ENCODE data around the gene ARL4A. TPM values are rescaled to one million over a fixed set of nuclear protein-coding genes. Genes with fewer than 3 reads are reported as not detected.
"Not testable (repeated sequence)": the region's sequence is repeated elsewhere in the genome, so short reads cannot be mapped to it uniquely, and the experiment has no call there.

The ARL4A gene
- total RNA-seq: 34.9 TPM
- long read RNA-seq, transcript ARL4A-204 (2 exons, 1,144 nt): minor isoform, 8 of 45 reads
- long read RNA-seq, transcript ARL4A-201 (2 exons, 1,147 nt): major isoform, 33 of 45 reads
- long read RNA-seq, partial matches to known transcripts: 0 of 45 reads
- long read RNA-seq, other reads (novel, unspliced or antisense): 2 of 45 reads

- DNase-seq (ENCODE audit: low spot score): peak; percentile 98
Observed at GRCh38 chr7:12686891-12687717, at the start of gene ARL4A. ARL4A (plus strand) TSS chr7:12687633; CDS start chr7:12688255, 622 bp downstream.

- no peak for DNase-seq (ENCODE audit: low spot score)
Observed at GRCh38 chr7:12637819-12638592, 49.4 kb upstream of the ARL4A start.

GRCh38 chr7:12638851-12639456 lies 48.5 kb upstream of the ARL4A start:
- no peak for DNase-seq (ENCODE audit: low spot score)

DNA sequence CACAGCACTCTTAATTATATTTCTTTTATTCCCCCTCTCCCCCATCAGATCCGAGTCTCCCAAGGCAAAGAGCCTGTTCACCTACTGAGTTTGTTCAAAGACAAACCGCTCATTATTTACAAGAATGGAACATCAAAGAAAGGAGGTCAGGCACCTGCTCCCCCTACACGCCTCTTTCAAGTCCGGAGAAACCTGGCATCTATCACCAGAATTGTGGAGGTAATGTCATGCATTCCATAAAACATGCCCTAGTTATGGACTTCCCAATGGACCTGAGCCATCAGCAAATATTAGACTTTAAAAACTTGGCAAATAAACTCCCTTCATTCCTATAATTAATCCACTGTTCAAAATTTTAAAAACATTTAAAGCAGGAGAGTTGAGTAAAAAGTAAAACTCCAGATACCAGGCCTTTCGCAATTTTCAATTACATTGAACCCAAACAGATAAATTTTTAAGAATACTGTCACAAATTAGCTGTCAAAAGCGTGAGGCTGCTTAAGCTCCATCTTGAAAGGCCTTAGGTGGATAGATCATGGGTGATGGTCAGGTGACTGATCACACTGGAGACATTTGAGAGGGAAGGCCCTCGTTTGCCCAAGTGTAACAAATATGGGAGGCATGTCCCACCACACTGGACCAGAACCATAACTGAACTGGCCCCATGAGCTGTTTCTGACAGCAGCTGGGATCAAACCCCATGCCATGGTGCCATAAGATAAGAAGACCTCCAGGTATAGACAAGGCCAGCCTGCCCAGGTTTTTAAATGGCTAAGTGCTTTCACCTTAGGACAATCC lies 46.9 kb upstream of the ARL4A start:
- DNase-seq (ENCODE audit: low spot score): no peak

DNA sequence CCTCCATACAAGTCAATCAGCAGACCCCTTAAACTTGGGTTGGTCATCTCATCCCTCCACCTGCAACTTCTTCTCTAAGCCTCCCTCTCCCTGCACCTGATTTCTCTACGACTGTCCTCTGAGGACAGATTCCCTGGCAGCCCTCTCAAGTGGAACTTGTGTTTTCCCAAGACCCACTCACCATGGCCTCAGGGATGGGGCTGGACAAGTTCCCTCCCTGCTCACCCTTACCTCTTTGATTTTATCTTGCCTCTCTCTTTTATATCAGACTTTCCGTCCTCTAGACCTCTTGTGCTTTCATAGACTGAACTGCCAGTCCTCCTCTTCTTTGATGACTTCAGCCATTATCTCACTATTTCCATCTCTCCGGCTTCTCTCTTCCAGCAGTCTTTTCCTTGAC lies 46.2 kb upstream of the ARL4A start:
- DNase-seq (ENCODE audit: low spot score): no peak

DNA sequence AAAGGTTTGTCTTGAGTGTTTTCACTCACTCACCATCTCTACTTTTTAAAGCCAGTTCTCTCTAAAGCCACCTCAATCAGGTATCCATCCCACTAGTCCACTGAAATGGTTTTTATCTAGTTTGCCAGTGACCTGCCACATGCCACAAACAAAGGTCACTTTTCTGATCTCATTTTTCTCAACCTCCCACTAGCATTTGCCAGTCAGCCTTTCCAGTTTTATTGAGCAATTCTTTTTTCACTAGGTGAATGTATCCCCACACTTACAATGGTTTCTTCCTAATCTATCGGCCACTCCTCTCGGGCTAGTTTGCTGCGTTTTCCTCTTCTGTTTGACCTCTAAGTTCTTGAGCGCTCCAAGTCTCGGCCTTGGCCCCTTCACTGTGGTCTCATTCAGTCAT lies 44.9 kb upstream of the ARL4A start:
- no peak for DNase-seq (ENCODE audit: low spot score)

GRCh38 chr7:12643001-12643643 lies 44.3 kb upstream of the ARL4A start:
- no peak for DNase-seq (ENCODE audit: low spot score)

- DNase-seq (ENCODE audit: low spot score): no peak
Observed at GRCh38 chr7:12643644-12644043, 43.8 kb upstream of the ARL4A start.

DNA sequence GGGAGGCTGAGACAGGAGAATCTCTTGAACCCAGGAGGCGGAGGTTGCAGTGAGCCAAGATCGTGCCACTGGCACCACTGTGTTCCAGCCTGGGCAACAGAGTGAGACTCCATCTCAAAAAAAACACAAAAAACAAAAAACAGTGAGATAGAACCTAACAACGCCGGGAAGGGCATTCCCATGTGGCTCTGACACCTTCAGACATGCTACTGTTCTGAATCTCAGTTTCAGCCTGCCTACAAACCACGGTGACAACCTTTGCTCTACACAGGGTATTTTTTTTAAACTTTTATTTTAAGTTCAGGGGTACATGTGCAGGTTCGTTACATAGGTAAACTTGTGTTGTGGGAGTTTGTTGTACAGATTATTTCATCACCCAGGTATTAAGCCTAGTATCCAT lies 42.2 kb upstream of the ARL4A start:
- DNase-seq (ENCODE audit: low spot score): not testable (repeated sequence)

- no peak for DNase-seq (ENCODE audit: low spot score)
Observed at GRCh38 chr7:12646139-12646538, 41.3 kb upstream of the ARL4A start.

- no peak for DNase-seq (ENCODE audit: low spot score)
Observed at GRCh38 chr7:12647364-12648219, 39.8 kb upstream of the ARL4A start.

- DNase-seq (ENCODE audit: low spot score): no peak
Observed at GRCh38 chr7:12648704-12649261, 38.6 kb upstream of the ARL4A start.

DNA sequence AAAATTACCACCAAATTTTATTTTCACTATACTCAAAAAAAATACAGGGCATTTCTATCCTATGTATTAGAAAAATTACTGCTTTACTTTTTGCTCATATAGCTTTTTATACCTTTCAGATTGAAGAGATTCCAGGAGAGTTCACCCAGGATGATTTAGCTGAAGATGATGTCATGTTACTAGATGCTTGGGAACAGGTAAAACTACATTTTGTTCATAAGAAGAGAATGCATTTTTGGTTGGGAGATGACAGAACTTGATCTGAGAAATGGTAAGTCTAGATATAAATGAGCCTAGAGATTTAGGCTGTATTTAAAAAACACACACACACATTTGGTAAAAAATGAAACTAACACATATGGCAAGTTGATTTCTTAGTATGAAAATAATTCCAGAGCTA lies 38.1 kb upstream of the ARL4A start:
- DNase-seq (ENCODE audit: low spot score): no peak

DNA sequence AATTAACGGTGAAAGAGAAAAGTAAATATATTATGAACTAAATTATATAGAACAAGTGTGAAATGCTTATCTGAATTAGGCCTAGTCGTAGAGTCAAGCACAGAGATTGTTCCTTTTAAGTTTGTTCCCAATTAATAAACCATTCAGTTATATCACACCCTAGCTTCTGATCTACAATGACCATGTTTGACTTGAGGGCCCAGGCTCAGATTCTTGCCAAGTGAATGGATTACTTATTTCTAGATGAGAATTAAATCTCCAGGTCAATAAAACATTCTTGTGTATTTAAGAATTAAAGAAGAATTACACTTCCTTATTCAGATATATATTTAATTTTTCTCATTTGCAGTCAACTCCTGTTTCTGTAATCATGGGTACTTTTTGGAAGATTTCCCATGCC lies 37.4 kb upstream of the ARL4A start:
- no peak for DNase-seq (ENCODE audit: low spot score)

- DNase-seq (ENCODE audit: low spot score): no peak
Observed at GRCh38 chr7:12653110-12653509, 34.3 kb upstream of the ARL4A start.

- no peak for DNase-seq (ENCODE audit: low spot score)
Observed at GRCh38 chr7:12653518-12653917, 33.9 kb upstream of the ARL4A start.

DNA sequence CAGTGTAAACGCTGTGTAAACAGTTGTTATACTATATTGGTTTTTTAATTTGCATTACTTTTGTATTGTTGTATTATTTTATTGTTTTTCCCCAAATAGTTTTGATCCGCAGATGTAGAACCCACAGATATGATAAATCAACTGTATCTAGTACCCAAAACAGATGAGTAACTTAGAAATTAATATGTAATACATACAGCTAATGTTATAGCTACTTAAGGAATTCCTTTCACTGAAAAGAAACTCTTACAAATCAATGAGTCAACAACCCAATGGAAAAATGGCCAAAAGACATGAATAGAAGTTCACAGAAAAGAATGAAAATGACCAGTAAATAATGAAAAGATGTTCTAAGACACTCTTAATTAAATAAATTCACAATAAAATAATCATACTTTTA lies 32.3 kb upstream of the ARL4A start:
- DNase-seq (ENCODE audit: low spot score): no peak

- DNase-seq (ENCODE audit: low spot score): not testable (repeated sequence)
Observed at GRCh38 chr7:12660423-12660822, 27.0 kb upstream of the ARL4A start.

DNA sequence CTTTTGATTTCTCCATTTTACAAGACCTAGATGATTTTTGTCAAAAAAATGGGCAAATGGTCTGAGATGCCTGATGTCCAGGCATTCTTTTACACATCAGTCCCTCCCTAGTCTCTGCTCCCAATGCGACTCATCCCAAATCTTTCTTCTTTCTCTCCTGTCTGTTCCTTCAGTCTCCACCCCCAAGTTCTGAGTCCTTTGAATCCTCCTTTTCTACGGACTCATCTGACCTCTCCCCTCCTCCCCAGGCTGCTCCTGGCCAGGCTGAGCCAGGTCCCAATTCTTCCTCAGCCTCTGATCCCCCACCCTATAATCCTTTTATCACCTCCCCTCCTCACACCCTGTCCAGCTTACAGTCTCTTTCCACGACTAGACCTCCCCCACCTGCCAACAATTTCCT lies 26.4 kb upstream of the ARL4A start:
- not testable (repeated sequence) for DNase-seq (ENCODE audit: low spot score)

All from mesenteric fat pad (tissue), 1 donor.